DMS 273 (cell line): ENCODE results near the gene ARMC12.
A peak's percentile ranks its signal among the peaks of the same experiment; 100 is the strongest.

Source experiments
- DNase-seq: peaks from one replicate; lab custom pipeline; 2025; ENCODE audit not compliant: unreplicated experiment; lab: John Stamatoyannopoulos, UW

Gene ARMC12

GRCh38 chr6:35769211-35769610 is 32.4 kb downstream of the ARMC12 start:
- DNase-seq = no peak

GRCh38 chr6:35771343-35771627 is 34.5 kb downstream of the ARMC12 start:
- DNase-seq = no peak

- no peak for DNase-seq
These were observed 37.4 kb downstream of the ARMC12 start for GRCh38 chr6:35774116-35774794.

- DNase-seq = no peak
These were observed 38.2 kb downstream of the ARMC12 start for GRCh38 chr6:35775031-35775430.

- DNase-seq = peak; percentile 78
These were observed 39.8 kb downstream of the ARMC12 start, which contains the start of gene CLPSL2 for GRCh38 chr6:35776364-35777215. Gene CLPSL2 (plus strand): TSS chr6:35776598. CDS start chr6:35776619, 21 bp downstream.

- no peak for DNase-seq
These were observed 40.7 kb downstream of the ARMC12 start for GRCh38 chr6:35777356-35778102.

- DNase-seq = no peak
These were observed 41.6 kb downstream of the ARMC12 start for GRCh38 chr6:35778437-35778836.

GRCh38 chr6:35780719-35781118 is 43.9 kb downstream of the ARMC12 start, which contains the start of gene CLPSL1:
Gene CLPSL1 (plus strand): TSS chr6:35781019. CDS start chr6:35781111, 92 bp downstream.
- DNase-seq = no peak

- DNase-seq = no peak
These were observed 44.5 kb downstream of the ARMC12 start for GRCh38 chr6:35781290-35781689.

GRCh38 chr6:35782424-35782823 is 45.6 kb downstream of the ARMC12 start:
- DNase-seq = no peak

- DNase-seq = no peak
These were observed 47.4 kb downstream of the ARMC12 start for GRCh38 chr6:35784200-35784599.

- DNase-seq = no peak
These were observed 49.4 kb downstream of the ARMC12 start for GRCh38 chr6:35786272-35786671.

- no peak for DNase-seq
These were observed 50.0 kb downstream of the ARMC12 start for GRCh38 chr6:35786810-35787209.

- DNase-seq = no peak
These were observed 50.7 kb downstream of the ARMC12 start for GRCh38 chr6:35787266-35788218.

GRCh38 chr6:35788423-35788982 is 51.7 kb downstream of the ARMC12 start:
- no peak for DNase-seq

GRCh38 chr6:35790683-35791082 is 53.9 kb downstream of the ARMC12 start:
- no peak for DNase-seq

- DNase-seq = no peak
These were observed 58.0 kb downstream of the ARMC12 start for GRCh38 chr6:35794536-35795452.

- no peak for DNase-seq
These were observed 58.7 kb downstream of the ARMC12 start for GRCh38 chr6:35795453-35796071.

- no peak for DNase-seq
These were observed 59.4 kb downstream of the ARMC12 start for GRCh38 chr6:35796236-35796635.
